OCI-M2 (cell line): ENCODE data around the gene AIFM1.

Source experiments
- DNase-seq: peaks from one replicate; lab custom pipeline; 2025; ENCODE audit not compliant: unreplicated experiment; lab: John Stamatoyannopoulos, UW

The AIFM1 gene

GRCh38 chrX:130171446-130172126 lies 5.9 kb upstream of the AIFM1 start, which contains the start of gene RAB33A:
Gene RAB33A, plus strand, starts transcription at chrX:130171962. Its CDS starts 101 bp downstream, at chrX:130172063.
- DNase-seq, result no peak

- DNase-seq, result no peak
These were observed 5.3 kb upstream of the AIFM1 start for GRCh38 chrX:130170752-130171445.

DNA sequence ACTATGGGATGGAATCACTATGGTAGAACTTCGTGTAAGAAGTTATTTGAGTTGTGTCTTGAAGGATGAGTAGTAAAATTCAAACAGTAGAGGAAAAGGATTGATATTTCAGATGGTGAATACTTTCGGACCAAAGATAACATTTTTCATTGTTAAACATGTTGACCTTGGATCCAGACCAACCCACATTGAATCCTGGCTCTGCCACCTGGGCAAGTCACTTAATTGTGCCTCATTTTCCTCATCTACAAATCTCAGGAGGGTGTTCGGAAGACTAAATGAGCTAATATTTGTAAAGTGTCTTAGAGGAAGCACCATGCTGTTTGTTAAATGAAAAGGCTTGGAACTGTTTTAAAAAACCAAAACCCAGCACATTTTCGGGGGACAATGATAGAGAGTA lies 1.4 kb upstream of the AIFM1 start:
- DNase-seq, result no peak

GRCh38 chrX:130166503-130166777 lies 799 bp upstream of the AIFM1 start:
- DNase-seq, result no peak

DNA sequence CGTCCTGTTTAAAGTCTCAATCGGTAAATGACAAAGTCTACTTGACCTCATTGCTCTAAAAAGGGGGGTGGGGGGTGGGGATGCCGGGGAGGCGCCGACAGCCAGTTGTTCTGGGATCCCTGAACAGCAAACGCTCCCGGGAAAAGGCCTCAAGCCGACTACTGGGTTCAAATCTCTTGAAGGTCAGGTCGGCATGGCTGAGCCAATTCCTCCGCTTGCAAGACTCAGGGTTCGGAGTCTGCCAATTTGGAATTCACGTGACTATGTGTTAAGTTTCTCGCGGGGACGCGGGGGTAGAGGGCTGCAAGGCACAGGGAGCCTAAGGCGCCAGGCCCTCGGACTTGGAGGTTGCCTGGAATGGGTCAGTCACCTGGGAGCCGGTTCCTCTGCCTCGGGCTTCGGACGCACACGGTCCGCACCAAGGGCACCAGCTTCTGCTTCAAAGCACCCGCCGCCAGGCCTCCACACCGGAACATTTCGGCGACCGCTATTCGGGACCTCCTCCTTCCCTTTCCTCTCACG lies 399 bp downstream of the AIFM1 start:
- DNase-seq, result no peak

DNA sequence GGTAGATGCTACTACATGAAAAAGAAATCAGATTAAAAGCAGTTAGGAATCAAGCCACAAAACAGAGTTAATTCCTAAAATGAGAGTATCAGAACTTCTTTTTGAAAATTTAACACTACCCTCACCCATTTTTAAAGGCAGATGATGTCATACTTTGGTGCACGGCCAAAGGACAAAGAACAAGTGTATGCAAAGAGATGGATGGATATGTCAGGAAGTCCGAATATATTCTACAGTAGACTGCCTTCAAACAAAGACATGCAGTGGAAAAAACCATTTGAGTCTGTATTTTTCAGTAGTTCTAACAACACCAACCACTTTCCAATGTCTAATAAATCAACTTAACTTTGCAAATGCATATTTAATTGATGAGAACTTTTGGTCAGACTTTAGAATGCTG lies 2.2 kb downstream of the AIFM1 start:
- no peak for DNase-seq

DNA sequence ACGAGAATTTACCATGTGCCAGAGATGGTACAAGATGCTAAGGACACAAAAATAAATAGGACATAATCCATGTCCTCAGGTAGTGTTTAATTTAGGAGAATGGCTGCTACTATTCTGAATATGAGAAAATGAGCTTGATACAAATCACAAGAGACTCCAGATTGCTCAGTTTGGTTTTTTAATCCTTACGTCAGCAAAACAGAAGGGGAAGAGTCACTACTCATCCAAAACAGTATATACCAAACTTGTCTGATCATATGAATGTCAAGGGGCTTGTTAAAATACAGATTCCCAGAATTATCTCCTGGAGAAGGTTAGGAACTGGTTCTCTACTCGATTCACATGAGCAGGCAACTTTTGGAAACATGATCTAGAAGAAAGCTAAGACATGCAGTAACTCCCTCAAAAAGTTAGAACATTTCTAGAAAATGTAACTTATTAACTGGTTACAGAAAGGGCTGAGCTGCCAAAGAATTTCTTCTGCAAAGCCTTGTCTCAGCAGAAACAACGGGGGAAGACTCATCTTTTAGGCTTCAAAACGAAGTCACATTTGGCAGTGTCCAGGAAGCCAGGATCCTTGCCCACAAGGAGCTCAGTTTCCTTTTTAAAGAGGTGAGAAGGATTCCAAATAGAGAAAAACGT lies 3.4 kb downstream of the AIFM1 start:
- no peak for DNase-seq

GRCh38 chrX:130159776-130160175 lies 5.9 kb downstream of the AIFM1 start:
- no peak for DNase-seq

- DNase-seq, result no peak
These were observed 7.3 kb downstream of the AIFM1 start for GRCh38 chrX:130158311-130158710.

- no peak for DNase-seq
These were observed 10.1 kb downstream of the AIFM1 start for GRCh38 chrX:130155564-130155963.

DNA sequence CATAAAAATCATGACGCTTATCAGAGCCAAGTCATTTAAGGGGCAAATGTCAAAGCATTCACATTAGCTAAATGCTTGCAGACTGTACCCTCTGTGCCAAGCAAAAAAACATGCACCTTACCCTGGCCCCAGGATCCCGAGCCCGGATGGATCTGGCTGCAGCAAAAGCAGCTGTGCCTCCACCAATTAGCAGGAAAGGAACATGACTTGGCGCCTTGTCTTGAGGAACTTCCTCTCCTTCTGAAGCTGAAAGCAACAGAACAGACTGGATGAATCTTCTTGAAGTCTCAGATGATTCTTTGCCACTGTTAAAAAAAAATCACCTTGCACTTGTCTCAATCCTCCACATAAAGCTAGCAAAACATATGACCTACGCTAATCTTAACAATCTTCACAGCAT lies 18.0 kb downstream of the AIFM1 start:
- no peak for DNase-seq

DNA sequence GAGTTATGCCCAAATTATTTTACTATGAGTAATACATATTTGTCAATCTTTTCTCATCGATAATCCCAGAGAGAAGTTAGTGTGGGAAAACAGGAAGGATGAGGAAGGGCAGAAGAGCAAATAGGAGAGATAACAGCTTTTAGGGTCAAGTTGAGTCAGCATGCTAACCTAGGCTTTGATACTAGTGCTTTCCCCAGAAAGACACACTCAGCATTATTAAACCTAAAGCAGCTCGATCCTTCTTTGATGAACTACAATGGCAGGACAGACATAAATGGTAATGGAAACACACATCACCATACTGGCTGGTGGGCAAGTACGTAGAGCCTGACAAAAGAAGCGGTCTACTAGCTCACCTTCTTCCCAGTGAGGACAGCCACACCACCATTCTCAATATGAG lies 20.5 kb downstream of the AIFM1 start:
- no peak for DNase-seq

- DNase-seq, result no peak
These were observed 21.1 kb downstream of the AIFM1 start for GRCh38 chrX:130144509-130144908.

DNA sequence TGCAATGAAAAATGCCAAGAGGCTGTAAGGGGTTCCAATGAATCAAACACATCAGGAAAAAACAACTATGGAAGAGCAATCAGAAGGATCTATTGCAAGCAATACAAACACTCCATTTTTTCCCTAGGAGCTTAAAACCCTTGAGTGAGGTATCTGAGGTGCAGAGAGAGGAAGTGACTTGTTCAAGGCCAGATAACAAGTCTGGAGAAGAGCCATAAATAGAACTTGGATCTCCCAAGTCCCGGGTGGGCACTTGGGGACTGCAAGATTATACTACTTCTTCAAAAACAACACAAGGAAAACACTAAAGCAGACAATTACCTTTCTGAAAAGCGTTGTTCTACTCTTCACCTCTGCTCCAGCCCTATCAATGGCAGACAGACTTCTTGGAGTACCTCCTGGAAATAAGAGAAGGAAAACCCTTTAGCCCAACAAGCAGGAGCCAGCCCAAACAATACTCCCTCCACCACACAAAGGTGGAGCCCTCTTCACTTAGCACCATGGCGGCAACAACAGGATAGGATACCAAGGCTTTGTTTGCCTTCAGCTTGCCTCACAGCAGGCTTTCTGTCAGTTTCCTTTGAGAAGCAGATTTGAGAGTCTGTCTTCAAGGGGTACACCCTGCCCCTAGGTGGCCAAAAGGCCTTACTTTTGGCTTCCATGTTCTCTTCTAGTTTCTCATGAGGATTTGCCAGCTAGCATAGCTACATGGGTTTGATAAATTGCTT lies 26.0 kb downstream of the AIFM1 start:
- no peak for DNase-seq

DNA sequence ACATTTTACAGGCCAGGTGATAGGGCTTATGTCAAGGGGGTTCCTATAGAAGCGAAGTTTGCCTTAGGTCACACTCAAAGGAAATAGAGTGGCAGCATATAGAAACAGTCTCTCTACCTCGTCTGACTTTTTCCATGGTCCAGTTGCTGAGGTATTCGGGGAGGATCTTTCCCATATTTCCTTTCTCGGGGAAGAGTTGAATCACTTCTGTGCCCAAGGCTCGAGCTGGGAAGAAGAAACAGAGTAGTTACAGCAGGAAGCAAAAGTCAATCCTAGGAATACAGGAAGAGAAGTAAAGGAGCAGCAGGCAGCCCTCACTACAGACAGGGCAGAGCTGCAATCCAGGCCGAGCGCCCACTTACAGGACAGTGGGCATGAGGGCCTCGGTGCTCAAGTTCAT lies 28.7 kb downstream of the AIFM1 start:
- no peak for DNase-seq

DNA sequence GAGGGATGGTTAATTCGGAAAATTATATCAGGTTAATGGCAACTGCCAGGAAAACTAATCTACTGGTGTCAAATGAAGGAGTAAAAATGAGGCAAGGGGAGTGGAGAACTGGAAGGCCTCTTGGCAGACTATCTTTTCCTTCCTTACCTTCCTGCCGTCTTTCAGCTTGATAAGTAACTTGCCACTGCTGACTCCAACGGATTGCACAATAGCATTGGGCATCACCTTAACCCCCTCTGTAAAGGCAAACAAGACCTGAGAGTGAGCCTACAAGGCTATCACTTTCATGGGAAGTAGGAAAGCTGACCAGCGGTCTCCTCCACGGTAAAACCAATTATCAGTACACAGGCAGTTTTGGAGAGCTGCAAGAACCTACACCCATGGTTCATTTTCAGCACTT lies 29.1 kb downstream of the AIFM1 start:
- no peak for DNase-seq

DNA sequence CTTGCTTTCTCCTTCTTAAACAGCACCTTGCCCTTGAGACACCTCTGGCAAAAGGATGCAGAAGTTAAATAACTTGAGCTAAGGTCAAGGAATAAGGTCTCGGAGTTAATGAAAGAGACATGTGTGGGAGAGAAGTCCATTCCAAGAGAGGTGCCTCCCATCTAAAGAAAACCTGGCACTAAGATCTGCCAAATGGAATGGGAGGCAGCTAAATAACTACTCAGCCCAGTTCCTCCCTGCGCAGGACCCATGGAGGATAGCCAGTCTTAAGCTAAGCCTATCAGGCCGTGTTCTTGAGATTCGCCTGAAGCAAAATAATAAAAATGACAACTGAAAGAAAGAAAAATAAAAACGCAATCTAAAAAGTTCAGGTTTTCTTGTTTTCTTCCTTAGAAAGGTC lies 34.7 kb downstream of the AIFM1 start:
- no peak for DNase-seq

DNA sequence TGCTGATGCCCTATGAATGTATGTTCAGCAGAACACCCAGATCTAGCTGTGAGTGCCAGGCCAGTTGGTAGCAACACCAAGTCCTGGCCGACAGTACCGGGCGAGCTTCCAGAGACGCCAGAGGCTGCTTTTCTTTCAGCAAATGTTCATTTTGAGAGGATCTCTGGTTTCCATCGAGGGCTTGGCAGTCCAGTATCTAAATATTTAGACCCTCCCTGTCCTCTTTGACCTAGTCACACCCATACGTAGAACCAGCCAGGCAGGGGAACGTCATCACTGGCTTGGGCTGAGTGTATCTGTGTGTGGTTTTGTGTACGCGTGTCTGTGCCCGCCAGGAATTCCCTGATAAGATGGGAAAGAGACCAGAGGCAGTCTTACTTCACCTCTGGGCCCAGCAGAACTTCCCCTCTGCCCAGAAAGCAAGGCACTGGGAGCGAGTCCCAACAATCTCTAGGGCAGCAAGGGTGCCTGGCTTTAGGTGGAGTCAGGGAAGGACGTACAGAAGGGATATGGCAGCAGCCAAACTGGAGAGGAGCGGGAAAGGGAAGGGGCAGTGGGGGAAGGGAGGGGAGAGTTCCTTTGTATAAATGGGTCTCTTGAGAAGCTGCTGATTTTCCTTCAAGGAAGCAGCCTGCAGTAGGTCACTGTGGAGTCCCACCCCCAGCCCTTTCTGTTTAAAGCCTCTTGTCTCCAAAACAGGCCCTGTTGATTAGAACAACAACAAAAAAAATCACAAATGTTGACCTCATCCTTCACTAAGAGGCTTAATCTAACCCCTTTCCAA lies 40.4 kb downstream of the AIFM1 start:
- no peak for DNase-seq

- DNase-seq, result no peak
These were observed 41.1 kb downstream of the AIFM1 start for GRCh38 chrX:130124577-130124976.

GRCh38 chrX:130121505-130121800 lies 44.2 kb downstream of the AIFM1 start:
- no peak for DNase-seq
